B cell (primary cell): ENCODE measurements around the gene SPATA2. TPM values are rescaled to one million over a fixed set of nuclear protein-coding genes. Genes with fewer than 3 reads are reported as not detected.

Source experiments
- ATAC-seq: fragments of 200-7000 bp; cut with Tn5 transposase; one replicate; pipeline ENCODE4 v1.10.0; 2021; ENCODE audit warnings: low read depth, mild to moderate bottlenecking, moderate number of reproducible peaks, moderate library complexity
- CTCF ChIA-PET: fragments of 350-600 bp; sonication (Branson Sonifier 250); formaldehyde crosslinking; loops from one replicate; lab custom pipeline; 2021; ENCODE audit warnings: antibody characterized with exemption, inconsistent platforms; lab: Charles Lee
- POLR2A ChIA-PET: fragments of 350-600 bp; sonication (Branson Sonifier 250); formaldehyde crosslinking; loops from one replicate; lab custom pipeline; 2021; ENCODE audit warnings: antibody characterized with exemption; lab: Charles Lee
- DNase-seq: peaks from one replicate; pipeline ENCODE4 v3.0.0; 2013
- H2AFZ ChIP-seq: 2 replicates; pipeline ENCODE4 v1.6.1; 2012; ENCODE audit warnings: mild to moderate bottlenecking, low read depth, low read length; ENCODE audit not compliant: insufficient read depth, poor library complexity, severe bottlenecking
- H3K27ac ChIP-seq, 2 donors: 1 replicate in 1 of 2; 2 replicates in 1 of 2; pipeline ENCODE4 v1.5.1; 2012 to 2013; ENCODE audit warnings: low read length in 2 of 2, mild to moderate bottlenecking in 2 of 2, moderate library complexity in 1 of 2
- H3K27me3 ChIP-seq, 4 experiments: fragments of 200-600 bp in 1 of 4; sonication (generic) in 1 of 4; replicated peaks in 1 of 4; 1 replicate in 2 of 4; 2 replicates in 2 of 4; pipeline versions ENCODE4 v1.6.1 to v1.7.0; 2013 to 2016; ENCODE audit warnings: low read length in 3 of 4, mild to moderate bottlenecking in 2 of 4, mixed read lengths in 1 of 4, moderate library complexity in 1 of 4; ENCODE audit not compliant: insufficient read depth in 4 of 4, control insufficient read depth in 3 of 4; ENCODE audit errors: control extremely low read depth in 1 of 4
- H3K36me3 ChIP-seq, 2 experiments: replicated peaks in 1 of 2; 1 replicate in 1 of 2; 2 replicates in 1 of 2; pipeline versions ENCODE4 v1.6.1 to v1.7.1; 2013; ENCODE audit warnings: low read length in 1 of 2; ENCODE audit not compliant: insufficient read depth in 2 of 2, control insufficient read depth in 1 of 2; ENCODE audit errors: control extremely low read depth in 1 of 2, extremely low read depth in 1 of 2
- H3K4me1 ChIP-seq, 2 donors: fragments of 200-600 bp in 1 of 2; sonication (generic) in 1 of 2; 1 replicate in 1 of 2; 2 replicates in 1 of 2; pipeline versions ENCODE4 v1.5.1 to v1.6.1; 2013 to 2017; ENCODE audit warnings: low read length in 2 of 2; ENCODE audit not compliant: control insufficient read depth in 2 of 2, insufficient read depth in 2 of 2
- H3K4me2 ChIP-seq: replicated peaks from 2 replicates; pipeline ENCODE3; 2012; ENCODE audit warnings: mild to moderate bottlenecking, low read depth, low read length; ENCODE audit not compliant: poor library complexity, severe bottlenecking
- H3K4me3 ChIP-seq, 5 experiments: fragments of 200-600 bp in 1 of 5; sonication (generic) in 1 of 5; 1 replicate in 3 of 5; 2 replicates in 2 of 5; pipeline versions ENCODE4 v1.5.1 to v1.7.0; 2011 to 2016; ENCODE audit warnings: low read length in 4 of 5, mild to moderate bottlenecking in 4 of 5, low read depth in 2 of 5, control low read depth in 1 of 5, moderate library complexity in 1 of 5; ENCODE audit not compliant: insufficient read depth in 1 of 5; ENCODE audit errors: control extremely low read depth in 1 of 5, extremely low read depth in 1 of 5
- H3K79me2 ChIP-seq: fragments of 200-600 bp; sonication (generic); one replicate; pipeline ENCODE4 v1.6.0; 2016; ENCODE audit warnings: low read length; ENCODE audit not compliant: control insufficient read depth, insufficient read depth
- H3K9ac ChIP-seq: fragments of 200-600 bp; sonication (generic); 2 replicates; pipeline ENCODE4 v1.6.1; 2017; ENCODE audit warnings: mild to moderate bottlenecking, low read length, moderate library complexity
- H3K9me3 ChIP-seq, 3 donors: one replicate each; pipeline versions ENCODE4 v1.6.1 to v1.7.1; 2013; ENCODE audit warnings: low read length in 2 of 3; ENCODE audit not compliant: control insufficient read depth in 2 of 3, insufficient read depth in 1 of 3; ENCODE audit errors: control extremely low read depth in 1 of 3
- H4K20me1 ChIP-seq: 2 replicates; pipeline ENCODE4 v1.6.0; 2012; ENCODE audit warnings: mild to moderate bottlenecking, low read length; ENCODE audit not compliant: insufficient read depth, control insufficient read depth, poor library complexity, severe bottlenecking
- H3K27ac Mint-ChIP-seq: one replicate; pipeline ENCODE4 v1.8.0; 2021; ENCODE audit warnings: mixed read lengths
- H3K27me3 Mint-ChIP-seq: one replicate; pipeline ENCODE4 v1.8.0; 2021; ENCODE audit warnings: mixed read lengths
- H3K4me1 Mint-ChIP-seq: one replicate; pipeline ENCODE4 v1.8.0; 2021; ENCODE audit warnings: mixed read lengths
- H3K4me3 Mint-ChIP-seq: one replicate; pipeline ENCODE4 v1.8.0; 2021; ENCODE audit warnings: mixed read lengths
- H3K9me3 Mint-ChIP-seq: one replicate; pipeline ENCODE4 v1.8.0; 2022; ENCODE audit warnings: mixed read lengths; ENCODE audit not compliant: insufficient read depth
- EZH2 ChIP-seq: IDR thresholded peaks from 2 replicates; pipeline ENCODE4 v1.6.1; 2012; ENCODE audit warnings: borderline replicate concordance, low read depth, mild to moderate bottlenecking, moderate library complexity, low read length; ENCODE audit not compliant: insufficient read depth, poor library complexity, severe bottlenecking
- WGBS: methylation state at CpG from one replicate; pipeline ENCODE4 v1.1.5; 2013; ENCODE audit warnings: missing lambda C conversion rate; ENCODE audit not compliant: insufficient coverage; 5-methylcytosine and 5-hydroxymethylcytosine counted together
- intact Hi-C: fragments of 100-400 bp; cut with micrococcal nuclease; formaldehyde crosslinking; loops from one replicate; pipeline ENCODE4 v1.10.0; 2022
- polyA plus RNA-seq: library from polyadenylated mRNA; depleted of rRNA; stranded (reverse); fragments of >200 nt; gene quantifications from 2 replicates; pipeline ENCODE4 v1.2.3, GENCODE V29; 2012
- total RNA-seq, 2 donors: library from RNA; stranded (reverse); fragments of 120-200 nt in 1 of 2; gene quantifications; 1 replicate in 1 of 2; 2 replicates in 1 of 2; pipeline versions ENCODE4 v1.2.3 to v1.2.4, GENCODE V29; 2013 to 2022
- TF ChIP-seq, protein P1 (sequence below): fragments of 200-600 bp; IDR thresholded peaks from one replicate; pipeline ENCODE4 v1.8.0; 2022; ENCODE audit warnings: antibody characterized with exemption, mild to moderate bottlenecking

The SPATA2 gene
- total and polyA plus RNA-seq, 2 donors (not counting 1 experiment from before 2014, with no cell fraction given), result 10.7 to 20.0 TPM

DNA sequence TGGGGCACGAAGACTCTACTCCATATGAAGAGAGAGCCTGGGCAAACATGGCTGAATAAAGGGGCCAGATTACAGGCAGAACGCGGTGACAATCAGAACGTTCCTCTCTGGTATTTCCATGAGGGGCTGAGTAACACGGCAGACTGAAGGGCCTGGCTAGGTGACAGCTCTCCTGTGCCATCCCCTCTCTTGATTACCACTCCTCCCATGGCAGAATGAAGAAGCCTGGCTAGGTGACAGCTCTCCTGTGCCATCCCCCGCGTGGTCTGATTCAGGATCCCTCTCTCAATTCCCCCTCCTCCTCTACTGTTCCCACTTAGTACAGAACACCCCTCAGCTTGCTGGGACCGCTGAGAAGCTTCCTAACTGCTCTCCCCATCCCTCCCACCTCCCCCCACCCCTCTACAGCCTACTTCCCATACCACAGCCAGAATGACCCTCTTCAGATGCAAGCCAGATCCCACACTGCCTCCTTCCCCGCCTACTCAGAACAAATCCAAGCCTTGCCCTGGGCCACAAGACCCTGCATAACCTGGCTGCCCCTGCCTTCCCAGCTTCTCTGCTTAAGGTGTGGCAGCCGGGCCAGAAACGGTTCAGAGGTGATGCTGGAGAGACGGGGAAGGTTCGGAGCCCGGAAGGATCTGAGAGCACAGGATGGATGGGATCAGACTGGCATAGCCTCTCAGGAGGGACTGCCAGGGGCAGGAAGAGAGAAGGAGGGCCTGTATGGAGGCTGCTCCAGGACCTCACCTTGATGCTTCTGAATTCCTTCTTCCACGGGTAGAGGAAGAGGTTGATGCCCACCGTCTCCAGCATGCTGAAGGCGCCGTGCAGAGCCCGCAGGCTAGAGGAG lies 7.7 kb downstream of the SPATA2 start:
- Histone ChIP-seq H2AFZ (no peak overlapping the region), H3K9ac (no peak overlapping the region), H3K9me3 (no peaks in the 10 kb centered on the region), H3K4me3 (no peak overlapping the region), H4K20me1 (peaks cover 12% of the 10 kb centered on the region), H3K36me3 (peaks cover 3 to 42% of the 10 kb centered on the region in 2 experiments), H3K4me1 (no peaks in the 10 kb centered on the region), H3K27ac (no peak overlapping the region), H3K79me2 (peaks cover 43% of the 10 kb centered on the region), H3K4me2 (no peak overlapping the region), H3K27me3 (no peaks in the 10 kb centered on the region)
- intact Hi-C loops, result no loop called here
- peaks cover 2% of the 10 kb centered on the region for H3K4me1 Mint-ChIP-seq
- ATAC-seq (no peak), DNase-seq (no peak)
- no peak for TF ChIP-seq EZH2
- TF ChIP-seq, protein P1, sequence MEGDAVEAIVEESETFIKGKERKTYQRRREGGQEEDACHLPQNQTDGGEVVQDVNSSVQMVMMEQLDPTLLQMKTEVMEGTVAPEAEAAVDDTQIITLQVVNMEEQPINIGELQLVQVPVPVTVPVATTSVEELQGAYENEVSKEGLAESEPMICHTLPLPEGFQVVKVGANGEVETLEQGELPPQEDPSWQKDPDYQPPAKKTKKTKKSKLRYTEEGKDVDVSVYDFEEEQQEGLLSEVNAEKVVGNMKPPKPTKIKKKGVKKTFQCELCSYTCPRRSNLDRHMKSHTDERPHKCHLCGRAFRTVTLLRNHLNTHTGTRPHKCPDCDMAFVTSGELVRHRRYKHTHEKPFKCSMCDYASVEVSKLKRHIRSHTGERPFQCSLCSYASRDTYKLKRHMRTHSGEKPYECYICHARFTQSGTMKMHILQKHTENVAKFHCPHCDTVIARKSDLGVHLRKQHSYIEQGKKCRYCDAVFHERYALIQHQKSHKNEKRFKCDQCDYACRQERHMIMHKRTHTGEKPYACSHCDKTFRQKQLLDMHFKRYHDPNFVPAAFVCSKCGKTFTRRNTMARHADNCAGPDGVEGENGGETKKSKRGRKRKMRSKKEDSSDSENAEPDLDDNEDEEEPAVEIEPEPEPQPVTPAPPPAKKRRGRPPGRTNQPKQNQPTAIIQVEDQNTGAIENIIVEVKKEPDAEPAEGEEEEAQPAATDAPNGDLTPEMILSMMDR, result no peak
- ChIA-PET CTCF (interaction anchor here (0.7 kb wide), 1 partner anchor 366 kb away, joined by 3 read pairs; no protein-coding TSS in a partner anchor), POLR2A (no interaction called here)
- H3K9me3 Mint-ChIP-seq, result no peaks in the 10 kb centered on the region
- WGBS, result 98% methylated on average over 19 of the region's 19 CpGs
- H3K27ac Mint-ChIP-seq, result no peak overlapping the region
- no peaks in the 10 kb centered on the region for H3K27me3 Mint-ChIP-seq
- no peak overlapping the region for H3K4me3 Mint-ChIP-seq

DNA sequence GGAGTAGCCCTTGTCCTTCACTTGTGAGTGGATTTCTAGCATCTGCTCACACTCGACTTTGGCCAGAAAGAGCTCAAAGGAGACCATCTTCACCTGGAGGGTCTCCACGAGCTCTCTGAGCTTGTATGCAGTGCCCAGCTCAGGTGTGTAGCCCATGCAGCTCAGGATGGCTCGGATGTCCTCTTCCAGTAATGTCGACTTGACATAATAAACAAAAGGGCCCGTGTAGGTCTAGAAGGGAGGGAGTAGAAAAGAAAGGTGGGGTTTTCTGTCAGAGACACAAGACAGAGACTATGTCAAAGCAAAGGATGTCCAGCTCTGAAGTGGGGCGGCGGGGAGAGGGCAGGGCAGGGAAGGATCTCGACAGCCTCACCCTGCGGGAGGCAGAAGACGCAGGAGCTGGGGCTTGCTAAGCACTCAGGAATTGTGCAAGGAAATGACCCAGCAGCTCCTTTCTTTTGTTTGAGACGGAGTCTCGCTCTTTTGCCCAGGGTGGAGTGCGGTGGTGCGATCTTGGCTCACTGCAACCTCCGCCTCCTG lies 8.6 kb downstream of the SPATA2 start:
- Mint-ChIP-seq H3K4me1 (no peaks in the 10 kb centered on the region), H3K9me3 (no peaks in the 10 kb centered on the region), H3K4me3 (no peak overlapping the region), H3K27me3 (no peaks in the 10 kb centered on the region), H3K27ac (no peak overlapping the region)
- ATAC-seq (no peak), DNase-seq (no peak)
- Histone ChIP-seq H3K4me1 (no peaks in the 10 kb centered on the region), H3K36me3 (peaks cover 3 to 42% of the 10 kb centered on the region in 2 experiments), H3K4me3 (no peak overlapping the region), H3K79me2 (peaks cover 36% of the 10 kb centered on the region), H3K9ac (no peak overlapping the region), H2AFZ (no peak overlapping the region), H3K4me2 (no peak overlapping the region), H3K9me3 (no peaks in the 10 kb centered on the region), H4K20me1 (peaks cover 8% of the 10 kb centered on the region), H3K27me3 (no peaks in the 10 kb centered on the region), H3K27ac (no peak overlapping the region)
- ChIA-PET CTCF (interaction anchor here (0.7 to 1.0 kb wide), 2 partner anchors 22 to 365 kb away, joined by 3 to 4 read pairs; no protein-coding TSS in a partner anchor), POLR2A (interaction anchor here (0.5 kb wide), 1 partner anchor 44 kb away, joined by 6 read pairs; no protein-coding TSS in a partner anchor)
- WGBS, result 91% methylated on average over 15 of the region's 15 CpGs
- TF ChIP-seq, protein P1, result no peak
- no peak for TF ChIP-seq EZH2
- intact Hi-C loops, result no loop called here
